Measurements from ENCODE around the gene DCAF8.
A peak's percentile ranks its signal among the peaks of the same experiment; 100 is the strongest.

Gene DCAF8

DNA sequence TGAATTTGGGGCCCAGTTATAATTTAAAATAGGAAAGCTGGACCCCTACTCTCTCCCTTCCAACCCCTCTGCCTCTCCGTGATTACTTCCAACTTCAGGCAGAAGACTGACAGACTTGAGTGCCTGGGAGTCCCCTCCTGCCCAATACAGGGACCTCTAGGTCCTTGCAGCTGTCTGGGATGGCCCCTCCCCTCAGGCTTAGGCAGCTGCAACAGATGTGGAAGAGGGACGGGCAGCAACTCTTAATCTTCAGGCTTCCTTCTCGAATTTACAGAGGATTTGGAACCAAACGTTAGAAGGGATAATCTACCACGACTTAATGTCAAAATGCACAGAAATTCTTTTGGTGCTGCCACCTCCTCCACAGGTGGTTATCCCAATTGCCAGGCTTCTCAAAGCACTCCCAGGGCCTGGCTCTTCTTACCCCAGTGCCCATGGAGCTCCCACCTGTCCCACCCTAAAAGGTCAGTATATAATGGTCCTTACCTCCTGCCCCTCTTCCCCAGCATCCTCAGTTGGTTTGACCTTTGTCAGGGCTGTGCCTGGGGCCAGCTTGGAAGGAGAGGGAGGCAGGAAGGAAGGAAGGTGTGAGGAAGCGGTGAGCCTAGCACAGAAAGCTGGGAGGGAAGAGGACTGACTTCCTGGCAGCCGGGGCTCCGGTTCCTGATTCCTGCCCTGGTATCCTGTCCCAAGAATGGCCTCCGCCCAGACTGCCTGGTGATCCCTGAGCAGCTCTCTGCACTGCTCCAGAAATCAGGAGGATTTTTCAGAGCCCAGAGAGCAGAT, 54.4 kb downstream of the DCAF8 start:
- no peak overlapping the region for H3K4me3 ChIP-seq (ENCODE audit: low read length)
- TF ChIP-seq ZNF274 (IDR thresholded peaks at IDR 0.05; ENCODE audit: low read depth, low read length), result no peak

- H3K4me3 ChIP-seq (ENCODE audit: low read length), result peak overlapping the region; percentile 97; the same call in 1 of the 2 replicates
- TF ChIP-seq ZNF274 (IDR thresholded peaks at IDR 0.05; ENCODE audit: low read depth, low read length), result no peak
Measured at GRCh38 chr1:160207118-160207650, 55.2 kb downstream of the DCAF8 start.

GRCh38 chr1:160206421-160207117, 55.8 kb downstream of the DCAF8 start:
- TF ChIP-seq ZNF274 (IDR thresholded peaks at IDR 0.05; ENCODE audit: low read depth, low read length), result no peak
- peak overlapping the region; percentile 97 for H3K4me3 ChIP-seq (ENCODE audit: low read length)

- TF ChIP-seq ZNF274 (IDR thresholded peaks at IDR 0.05; ENCODE audit: low read depth, low read length), result no peak
- peak overlapping the region; percentile 97 for H3K4me3 ChIP-seq (ENCODE audit: low read length)
Measured at GRCh38 chr1:160206036-160206389, 56.3 kb downstream of the DCAF8 start.

GRCh38 chr1:160205242-160206035, 56.9 kb downstream of the DCAF8 start, which contains the start of gene PEA15:
TSS of gene PEA15 (plus strand) at chr1:160205384. CDS start at chr1:160211545, 6,161 bp downstream.
- no peak for TF ChIP-seq ZNF274 (IDR thresholded peaks at IDR 0.05; ENCODE audit: low read depth, low read length)

GRCh38 chr1:160204526-160205241, 57.7 kb downstream of the DCAF8 start:
- H3K4me3 ChIP-seq (ENCODE audit: low read length), result peak overlapping the region; percentile 46; the same call in 1 of the 2 replicates
- no peak for TF ChIP-seq ZNF274 (IDR thresholded peaks at IDR 0.05; ENCODE audit: low read depth, low read length)

More at GRCh38 chr1:160205242-160206035, 56.9 kb downstream of the DCAF8 start, which contains the start of gene PEA15:
- H3K4me3 ChIP-seq (ENCODE audit: low read length), result peak within 1 kb of the TSS; percentile 97

DNA sequence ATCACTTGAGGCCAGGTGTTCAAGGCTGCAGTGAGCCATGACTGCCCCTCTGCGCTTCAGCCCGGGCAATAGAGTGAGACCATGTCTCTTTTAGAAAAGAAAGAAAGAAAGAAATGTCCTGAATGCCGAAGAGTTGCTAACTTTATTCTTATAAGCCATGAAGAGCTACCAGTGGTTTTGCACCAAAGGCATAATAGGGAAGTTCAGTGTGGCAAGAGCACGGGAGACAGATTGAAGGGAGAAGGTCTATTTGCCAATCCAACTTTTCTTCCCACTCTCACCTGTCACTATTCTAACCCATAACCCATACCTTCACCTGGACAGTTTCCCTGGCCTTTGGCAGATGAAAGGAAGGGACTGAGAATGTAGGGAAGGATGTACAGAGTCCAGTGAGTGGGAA, 61.6 kb downstream of the DCAF8 start:
- H3K4me3 ChIP-seq (ENCODE audit: low read length), result no peak overlapping the region
- TF ChIP-seq ZNF274 (IDR thresholded peaks at IDR 0.05; ENCODE audit: low read depth, low read length), result no peak

GRCh38 chr1:160197231-160197630, 65.1 kb downstream of the DCAF8 start:
- TF ChIP-seq ZNF274 (IDR thresholded peaks at IDR 0.05; ENCODE audit: low read depth, low read length), result no peak
- no peak overlapping the region for H3K4me3 ChIP-seq (ENCODE audit: low read length)

- no peak overlapping the region for H3K4me3 ChIP-seq (ENCODE audit: low read length)
- no peak for TF ChIP-seq ZNF274 (IDR thresholded peaks at IDR 0.05; ENCODE audit: low read depth, low read length)
Measured at GRCh38 chr1:160196143-160196542, 66.2 kb downstream of the DCAF8 start.

- H3K4me3 ChIP-seq (ENCODE audit: low read length), result no peak overlapping the region
- no peak for TF ChIP-seq ZNF274 (IDR thresholded peaks at IDR 0.05; ENCODE audit: low read depth, low read length)
Measured at GRCh38 chr1:160194737-160195059, 67.7 kb downstream of the DCAF8 start.

GRCh38 chr1:160193832-160194736, 68.3 kb downstream of the DCAF8 start:
- no peak for TF ChIP-seq ZNF274 (IDR thresholded peaks at IDR 0.05; ENCODE audit: low read depth, low read length)
- no peak overlapping the region for H3K4me3 ChIP-seq (ENCODE audit: low read length)

- no peak overlapping the region for H3K4me3 ChIP-seq (ENCODE audit: low read length)
- no peak for TF ChIP-seq ZNF274 (IDR thresholded peaks at IDR 0.05; ENCODE audit: low read depth, low read length)
Measured at GRCh38 chr1:160193091-160193819, 69.1 kb downstream of the DCAF8 start.

Data from GM08714 (cell line).